ENCODE results near the gene DCAF4.

DNA sequence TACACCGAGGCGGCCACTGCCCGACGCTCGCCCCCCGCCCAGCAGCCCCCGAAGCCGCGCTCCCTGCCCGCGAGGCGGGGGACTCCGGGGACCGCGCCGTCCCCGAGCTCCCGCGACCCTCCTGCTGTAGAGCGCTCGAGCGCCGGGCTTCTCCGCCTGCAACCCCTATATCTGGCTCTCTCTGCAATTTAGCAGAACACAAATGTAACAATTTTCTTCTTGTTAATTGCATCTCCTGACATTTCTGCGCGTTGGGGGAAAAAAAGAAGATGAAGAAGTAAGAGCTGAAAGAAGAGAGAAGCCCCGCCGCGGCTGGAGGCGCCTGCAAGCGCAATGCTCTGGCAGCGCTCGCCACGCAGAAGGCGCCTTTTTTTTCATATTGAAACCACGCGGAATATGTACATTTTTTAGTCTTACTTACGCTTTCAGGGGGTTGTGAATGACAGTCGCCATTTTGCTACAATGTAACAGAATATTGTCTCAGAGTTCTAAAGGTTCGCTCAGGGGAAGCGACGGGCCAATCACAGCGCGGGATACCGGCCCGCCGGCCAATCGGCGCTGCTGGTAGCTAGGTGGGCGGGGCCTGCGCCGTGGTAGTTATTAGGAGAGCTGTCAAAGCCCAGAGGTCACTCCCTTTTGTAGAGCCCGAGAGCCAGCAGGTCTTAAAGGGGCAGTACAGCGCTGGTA is 32.5 kb upstream of the DCAF4 start, which contains the start of gene DPF3:
- no peak for TF ChIP-seq CTCF (IDR thresholded peaks at IDR 0.05)
- TF ChIP-seq POLR2A (IDR thresholded peaks at IDR 0.05), result peak in 1 of 4 donors; percentile 23

Measured in esophagus squamous epithelium (tissue), 4 donors.